Activated CD4-positive, alpha-beta T cell treated with anti-CD3 and anti-CD28 coated beads for 36 hours (primary cell): ENCODE data around the gene PKNOX1. TPM values are rescaled to one million over a fixed set of nuclear protein-coding genes. Genes with fewer than 3 reads are reported as not detected.
"Not testable (repeated sequence)": the region's sequence is repeated elsewhere in the genome, so short reads cannot be mapped to it uniquely, and the experiment has no call there.

Source experiments
- ATAC-seq: fragments of 200-7000 bp; cut with Tn5 transposase; one replicate; pipeline ENCODE4 v1.10.0; 2021; ENCODE audit warnings: mild to moderate bottlenecking, moderate library complexity
- CTCF ChIA-PET: fragments of 350-600 bp; sonication (Branson Sonifier 250); formaldehyde crosslinking; loops from one replicate; lab custom pipeline; 2021; ENCODE audit warnings: antibody characterized with exemption; lab: Charles Lee
- POLR2A ChIA-PET: fragments of 350-600 bp; sonication (Branson Sonifier 250); formaldehyde crosslinking; loops from one replicate; lab custom pipeline; 2021; ENCODE audit warnings: antibody characterized with exemption, inconsistent platforms; lab: Charles Lee
- DNase-seq: peaks from one replicate; pipeline ENCODE4 v3.0.0-alpha.2; 2020
- H3K27ac Mint-ChIP-seq: one replicate; pipeline ENCODE4 v1.8.0; 2021; ENCODE audit warnings: mixed read lengths
- H3K27me3 Mint-ChIP-seq: one replicate; pipeline ENCODE4 v1.8.0; 2021; ENCODE audit warnings: mixed read lengths
- H3K36me3 Mint-ChIP-seq: one replicate; pipeline ENCODE4 v1.8.0; 2021; ENCODE audit warnings: low read depth, mixed read lengths
- H3K4me1 Mint-ChIP-seq: one replicate; pipeline ENCODE4 v1.8.0; 2021; ENCODE audit warnings: mixed read lengths
- H3K4me3 Mint-ChIP-seq: one replicate; pipeline ENCODE4 v1.8.0; 2021; ENCODE audit warnings: mild to moderate bottlenecking, moderate library complexity, mixed read lengths
- H3K9me3 Mint-ChIP-seq: one replicate; pipeline ENCODE4 v1.8.0; 2021; ENCODE audit warnings: low read depth, mixed read lengths
- intact Hi-C, 2 experiments: fragments of 100-400 bp; cut with DNase I in 1 of 2; cut with micrococcal nuclease in 1 of 2; formaldehyde crosslinking; loops; one replicate each; pipeline versions ENCODE4 v1.14.2 to v1.15.1; 2022 to 2024; cut with DNase I, micrococcal nuclease
- total RNA-seq, 2 experiments: library from RNA; stranded (reverse); gene quantifications; one replicate each; pipeline ENCODE4 v1.2.3, GENCODE V29; 2021

The PKNOX1 gene
- total RNA-seq, 2 experiments from 2014 or later, result 13.4 to 14.8 TPM

- intact Hi-C loops, result loop anchor here in 1 of 2 experiments (5.0 kb wide), 1 partner anchor 53 kb away; no protein-coding TSS in a partner anchor
- Mint-ChIP-seq H3K4me3 (no peak overlapping the region), H3K27me3 (no peaks in the 10 kb centered on the region), H3K27ac (no peak overlapping the region), H3K4me1 (no peaks in the 10 kb centered on the region), H3K9me3 (no peaks in the 10 kb centered on the region), H3K36me3 (no peaks in the 10 kb centered on the region)
- DNase-seq (no peak), ATAC-seq (no peak)
- ChIA-PET POLR2A (no interaction called here), CTCF (no interaction called here)
Measured at GRCh38 chr21:42959728-42960127, 14.6 kb upstream of the PKNOX1 start.

GRCh38 chr21:42962380-42963007 is 11.9 kb upstream of the PKNOX1 start:
- Mint-ChIP-seq H3K4me3 (no peak overlapping the region), H3K27ac (no peak overlapping the region), H3K4me1 (no peaks in the 10 kb centered on the region), H3K27me3 (no peaks in the 10 kb centered on the region), H3K36me3 (no peaks in the 10 kb centered on the region), H3K9me3 (no peaks in the 10 kb centered on the region)
- ChIA-PET POLR2A (no interaction called here), CTCF (no interaction called here)
- DNase-seq (no peak), ATAC-seq (no peak)
- intact Hi-C loops, result loop anchor here in 1 of 2 experiments (5.0 kb wide), 1 partner anchor 50 kb away; no protein-coding TSS in a partner anchor

GRCh38 chr21:42964086-42964485 is 10.3 kb upstream of the PKNOX1 start:
- intact Hi-C loops, result loop anchor here in 1 of 2 experiments (5.0 kb wide), 1 partner anchor 48 kb away; no protein-coding TSS in a partner anchor
- Mint-ChIP-seq H3K4me1 (no peaks in the 10 kb centered on the region), H3K4me3 (no peak overlapping the region), H3K27me3 (no peaks in the 10 kb centered on the region), H3K9me3 (no peaks in the 10 kb centered on the region), H3K36me3 (no peaks in the 10 kb centered on the region), H3K27ac (no peak overlapping the region)
- POLR2A ChIA-PET, result no interaction called here
- DNase-seq (no peak), ATAC-seq (no peak)
- CTCF ChIA-PET, result no interaction called here

GRCh38 chr21:42964546-42965210 is 9.7 kb upstream of the PKNOX1 start:
- H3K9me3 Mint-ChIP-seq, result no peaks in the 10 kb centered on the region
- no peak for ATAC-seq
- POLR2A ChIA-PET, result no interaction called here
- no peak for DNase-seq
- H3K4me1 Mint-ChIP-seq, result no peaks in the 10 kb centered on the region
- intact Hi-C loops, result loop anchor here in 1 of 2 experiments (5.0 kb wide), 1 partner anchor 48 kb away; no protein-coding TSS in a partner anchor
- no peaks in the 10 kb centered on the region for H3K36me3 Mint-ChIP-seq
- H3K27ac Mint-ChIP-seq, result no peak overlapping the region
- CTCF ChIA-PET, result no interaction called here
- H3K4me3 Mint-ChIP-seq, result no peak overlapping the region
- no peaks in the 10 kb centered on the region for H3K27me3 Mint-ChIP-seq

- Mint-ChIP-seq H3K4me1 (no peaks in the 10 kb centered on the region), H3K27ac (no peak overlapping the region), H3K9me3 (no peaks in the 10 kb centered on the region), H3K27me3 (no peaks in the 10 kb centered on the region), H3K36me3 (no peaks in the 10 kb centered on the region), H3K4me3 (no peak overlapping the region)
- ATAC-seq (no peak), DNase-seq (no peak)
- intact Hi-C loops, result no loop called here
- CTCF ChIA-PET, result no interaction called here
- POLR2A ChIA-PET, result no interaction called here
Measured at GRCh38 chr21:42965211-42965560, 9.2 kb upstream of the PKNOX1 start.

GRCh38 chr21:42967616-42968015 is 6.7 kb upstream of the PKNOX1 start:
- H3K27ac Mint-ChIP-seq, result not testable (repeated sequence)

DNA sequence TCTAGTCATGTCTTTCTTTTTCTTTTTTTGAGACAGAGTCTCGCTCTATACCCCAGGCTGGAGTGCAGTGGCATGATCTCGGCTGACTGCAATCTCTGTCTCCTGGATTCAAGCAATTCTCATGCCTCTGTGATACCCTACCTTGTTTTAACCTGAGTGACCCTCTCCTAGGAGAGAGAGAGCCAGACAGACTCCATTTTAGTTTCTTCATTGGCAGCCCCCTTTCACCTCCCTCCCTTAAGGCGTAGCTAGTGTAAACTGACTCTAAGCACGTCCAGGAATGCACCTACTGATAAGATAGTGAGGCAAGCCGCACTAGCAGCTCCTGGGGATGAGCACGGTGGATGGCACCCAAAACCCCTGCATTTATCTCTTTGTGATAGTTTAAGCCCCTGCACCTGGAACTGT is 5.2 kb upstream of the PKNOX1 start:
- CTCF ChIA-PET, result interaction anchor here (1.1 kb wide), 1 partner anchor 66 kb away, joined by 3 read pairs; no protein-coding TSS in a partner anchor

More at GRCh38 chr21:42967616-42968015, 6.7 kb upstream of the PKNOX1 start:
- CTCF ChIA-PET, intact Hi-C loops, ATAC-seq, POLR2A ChIA-PET, H3K4me1 Mint-ChIP-seq, H3K27me3 Mint-ChIP-seq, H3K36me3 Mint-ChIP-seq, H3K4me3 Mint-ChIP-seq, DNase-seq, H3K9me3 Mint-ChIP-seq: not testable (repeated sequence)

GRCh38 chr21:42970946-42971653 is 3.3 kb upstream of the PKNOX1 start:
- H3K4me1 Mint-ChIP-seq, result peaks cover 7% of the 10 kb centered on the region
- no peaks in the 10 kb centered on the region for H3K27me3 Mint-ChIP-seq
- intact Hi-C loops, result loop anchor here (5.0 to 10.0 kb wide), 6 partner anchors 49 to 1901 kb away; partner anchors contain the start of genes CFAP410 (in 1 of the 2), HSF2BP (in 1 of the 2), MX2 (in 1 of the 2) and PTTG1IP (in 1 of the 2)
- DNase-seq (no peak), ATAC-seq (no peak)
- H3K4me3 Mint-ChIP-seq, result no peak overlapping the region
- ChIA-PET POLR2A (no interaction called here), CTCF (interaction anchor here (1.0 kb wide), 1 partner anchor 190 kb away, joined by 3 read pairs; no protein-coding TSS in a partner anchor)
- no peaks in the 10 kb centered on the region for H3K9me3 Mint-ChIP-seq
- no peak overlapping the region for H3K27ac Mint-ChIP-seq
- H3K36me3 Mint-ChIP-seq, result peaks cover 2% of the 10 kb centered on the region

More for the DNA sequence above, 5.2 kb upstream of the PKNOX1 start:
- intact Hi-C loops, result no loop called here
- ATAC-seq (no peak), DNase-seq (no peak)
- Mint-ChIP-seq H3K4me1 (peaks cover 4% of the 10 kb centered on the region), H3K27ac (no peak overlapping the region), H3K27me3 (no peaks in the 10 kb centered on the region), H3K4me3 (no peak overlapping the region), H3K36me3 (no peaks in the 10 kb centered on the region), H3K9me3 (no peaks in the 10 kb centered on the region)
- POLR2A ChIA-PET, result no interaction called here

DNA sequence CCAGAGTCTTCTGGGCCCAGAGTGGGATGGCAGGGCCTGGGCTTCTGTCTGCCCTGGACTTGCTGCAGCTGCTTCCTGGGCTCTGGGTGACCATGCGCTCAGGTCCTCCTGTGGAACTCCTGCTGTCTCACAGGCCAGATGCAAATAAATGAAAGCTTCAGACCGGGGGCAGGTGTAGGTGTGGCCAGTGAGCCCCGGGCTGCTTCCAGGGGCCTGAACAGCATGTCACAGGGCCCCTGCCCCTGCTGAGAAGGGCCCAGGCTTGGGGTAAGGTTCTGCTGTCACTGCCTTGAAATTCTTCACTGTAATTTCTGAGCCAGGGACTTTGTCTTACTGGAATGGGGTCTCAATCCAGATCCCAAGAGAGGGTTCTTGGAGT is 2.5 kb upstream of the PKNOX1 start:
- POLR2A ChIA-PET, result no interaction called here

DNA sequence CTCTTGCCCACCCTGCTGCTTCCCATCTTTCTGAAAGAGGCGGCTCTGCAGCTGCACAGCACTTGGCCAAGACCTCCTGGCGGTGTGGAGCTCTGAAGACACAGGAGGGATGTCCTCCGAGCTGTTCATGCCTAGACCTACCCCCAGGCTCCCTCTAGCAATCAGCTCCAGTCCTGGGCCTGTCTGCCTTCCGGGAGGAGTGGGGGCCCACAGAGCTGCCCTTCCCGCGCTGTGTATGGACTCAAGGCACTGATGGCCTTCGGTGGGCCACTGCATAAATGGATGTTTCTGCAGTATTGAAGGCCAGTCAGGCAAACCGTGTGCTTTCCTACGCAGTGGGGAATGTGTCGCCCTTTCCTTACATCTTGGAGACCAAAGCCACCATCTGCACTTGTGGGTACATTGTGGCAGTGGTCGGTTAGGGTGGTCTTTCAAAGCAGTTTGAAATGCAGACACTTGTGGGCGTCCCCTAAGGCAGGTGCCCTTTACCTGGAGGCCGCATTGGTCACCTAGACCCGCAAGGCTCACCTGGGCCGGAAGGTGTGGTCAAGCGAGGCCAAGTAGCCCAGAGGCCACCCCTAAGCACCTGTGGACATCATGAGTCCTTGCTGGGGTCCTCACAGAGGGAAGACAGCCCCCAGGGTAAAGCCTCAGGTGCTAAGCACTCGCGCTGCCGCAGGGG is 912 bp upstream of the PKNOX1 start:
- H3K36me3 Mint-ChIP-seq, result peaks cover 16% of the 10 kb centered on the region
- POLR2A ChIA-PET, result interaction anchor here (0.6 to 1.5 kb wide), 3 partner anchors 81 to 523 kb away, joined by 3 to 8 read pairs (median 4); partner anchors contain the start of gene NDUFV3
- DNase-seq (no peak), ATAC-seq (peak; percentile 17)
- H3K27me3 Mint-ChIP-seq, result no peaks in the 10 kb centered on the region
- H3K4me1 Mint-ChIP-seq, result peaks cover 27% of the 10 kb centered on the region
- no peaks in the 10 kb centered on the region for H3K9me3 Mint-ChIP-seq
- H3K27ac Mint-ChIP-seq, result peak overlapping the region; percentile 82
- CTCF ChIA-PET, result no interaction called here
- peak overlapping the region; percentile 60 for H3K4me3 Mint-ChIP-seq
- intact Hi-C loops, result loop anchor here (5.0 to 10.0 kb wide), 6 partner anchors 51 to 1899 kb away; partner anchors contain the start of genes CFAP410 (in 1 of the 2), HSF2BP (in 1 of the 2), MX2 (in 1 of the 2) and PTTG1IP (in 1 of the 2)

More for the DNA sequence above, 2.5 kb upstream of the PKNOX1 start:
- intact Hi-C loops, result loop anchor here (5.0 to 10.0 kb wide), 6 partner anchors 50 to 1900 kb away; partner anchors contain the start of genes CFAP410 (in 1 of the 2), HSF2BP (in 1 of the 2), MX2 (in 1 of the 2) and PTTG1IP (in 1 of the 2)
- Mint-ChIP-seq H3K4me3 (no peak overlapping the region), H3K27me3 (no peaks in the 10 kb centered on the region), H3K27ac (no peak overlapping the region), H3K36me3 (peaks cover 9% of the 10 kb centered on the region), H3K4me1 (peaks cover 14% of the 10 kb centered on the region), H3K9me3 (no peaks in the 10 kb centered on the region)
- CTCF ChIA-PET, result interaction anchor here (1.0 kb wide), 1 partner anchor 191 kb away, joined by 3 read pairs; no protein-coding TSS in a partner anchor
- no peak for DNase-seq
- no peak for ATAC-seq
